Measurements from ENCODE around the gene SLC7A5. TPM values are rescaled to one million over a fixed set of nuclear protein-coding genes. Genes with fewer than 3 reads are reported as not detected.

Gene SLC7A5
- total and polyA plus RNA-seq, 2 of the 13 experiments (the other 11 are each of a cell fraction or from before 2014, with no cell fraction given), result 79.6 to 155 TPM

- TF ChIP-seq ZNF451 (CRISPR knock-in tag; IDR thresholded peaks at IDR 0.05) (0 out of 2 replicates have a peak, but pooled peaks have one; percentile 31), ARID4A (CRISPR knock-in tag; IDR thresholded peaks at IDR 0.05; ENCODE audit: borderline replicate concordance) (peak; percentile 71), SAP130 (CRISPR knock-in tag; IDR thresholded peaks at IDR 0.05; ENCODE audit: low read depth) (peak; percentile 96), ZNF12 (CRISPR knock-in tag; IDR thresholded peaks at IDR 0.05) (no peak), THAP7 (CRISPR knock-in tag; IDR thresholded peaks at IDR 0.05) (peak; percentile 90; the same call in 1 of the 2 replicates), HIC2 (CRISPR knock-in tag; IDR thresholded peaks at IDR 0.05; ENCODE audit: low read depth) (peak; percentile 75; the same call in 1 of the 2 replicates), ZNF552 (CRISPR knock-in tag; IDR thresholded peaks at IDR 0.05; ENCODE audit: borderline replicate concordance) (0 out of 2 replicates have a peak, but pooled peaks have one; percentile 24), ZKSCAN8 (CRISPR knock-in tag; IDR thresholded peaks at IDR 0.05; ENCODE audit: borderline replicate concordance) (no peak), ZNF230 (CRISPR knock-in tag; IDR thresholded peaks at IDR 0.05) (0 out of 2 replicates have a peak, but pooled peaks have one; percentile 67), GZF1 (CRISPR knock-in tag; IDR thresholded peaks at IDR 0.05) (0 out of 2 replicates have a peak, but pooled peaks have one; percentile 67), EEA1 (CRISPR knock-in tag; IDR thresholded peaks at IDR 0.05; ENCODE audit: borderline replicate concordance) (peak; percentile 67; the same call in 1 of the 2 replicates), POLR2AphosphoS5 (IDR thresholded peaks at IDR 0.05; ENCODE audit: low read depth, low read length) (peak; percentile 23; the same call in 1 of the 2 replicates), ONECUT2 (CRISPR knock-in tag; IDR thresholded peaks at IDR 0.05) (no peak), RARA (CRISPR knock-in tag; IDR thresholded peaks at IDR 0.05) (peak; percentile 69), RBM22 (optimal IDR thresholded peaks at IDR 0.05; ENCODE audit: low read length) (no peak), BATF2 (CRISPR knock-in tag; IDR thresholded peaks at IDR 0.05) (no peak), SMC3 (IDR thresholded peaks at IDR 0.05; ENCODE audit: low read length) (no peak), ZNF30 (CRISPR knock-in tag; IDR thresholded peaks at IDR 0.05) (no peak), ZBTB21 (CRISPR knock-in tag; IDR thresholded peaks at IDR 0.05) (peak; percentile 65; the same call in 1 of the 2 replicates), NFE2 (CRISPR knock-in tag; IDR thresholded peaks at IDR 0.05) (peak; percentile 96), ZFP37 (CRISPR knock-in tag; IDR thresholded peaks at IDR 0.05; ENCODE audit: borderline replicate concordance) (0 out of 2 replicates have a peak, but pooled peaks have one; percentile 15), MBNL3 (CRISPR knock-in tag; conservative IDR thresholded peaks at IDR 0.05) (no peak)
Observed at GRCh38 chr16:87860553-87861299, 8.6 kb downstream of the SLC7A5 start (continued).
